GM12872 (cell line): ENCODE data around the gene INTS6L.

ENCODE experiments used
- CTCF ChIP-seq: IDR thresholded peaks from 3 replicates; pipeline ENCODE4 v1.5.1; 2011; ENCODE audit warnings: low read depth, mild to moderate bottlenecking, low read length, moderate library complexity; ENCODE audit not compliant: insufficient read depth

INTS6L gene

GRCh38 chrX:135581496-135581895, 61.0 kb downstream of the INTS6L start:
- TF ChIP-seq CTCF: no peak

DNA sequence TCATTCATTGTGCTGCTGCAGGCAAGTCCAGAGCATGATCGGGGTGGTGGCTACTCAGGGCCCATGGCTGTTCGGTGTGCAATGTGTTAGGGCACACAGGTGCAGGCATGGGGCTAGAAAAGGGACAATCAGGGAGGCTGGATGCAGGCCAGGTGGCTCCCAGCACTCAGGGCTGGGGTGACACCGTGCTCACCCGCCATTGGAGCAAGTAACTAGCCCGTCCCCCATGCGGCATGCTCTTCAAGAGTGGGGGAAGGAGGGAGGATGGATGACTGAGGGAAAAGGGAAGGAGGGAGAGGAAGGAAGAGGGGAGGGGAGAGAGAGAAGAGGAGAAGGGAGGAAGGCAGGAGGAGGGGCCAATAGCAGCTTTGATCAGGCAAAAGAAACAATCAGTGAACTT, 64.7 kb downstream of the INTS6L start:
- no peak for TF ChIP-seq CTCF

GRCh38 chrX:135591871-135592270, 71.4 kb downstream of the INTS6L start:
- no peak for TF ChIP-seq CTCF

DNA sequence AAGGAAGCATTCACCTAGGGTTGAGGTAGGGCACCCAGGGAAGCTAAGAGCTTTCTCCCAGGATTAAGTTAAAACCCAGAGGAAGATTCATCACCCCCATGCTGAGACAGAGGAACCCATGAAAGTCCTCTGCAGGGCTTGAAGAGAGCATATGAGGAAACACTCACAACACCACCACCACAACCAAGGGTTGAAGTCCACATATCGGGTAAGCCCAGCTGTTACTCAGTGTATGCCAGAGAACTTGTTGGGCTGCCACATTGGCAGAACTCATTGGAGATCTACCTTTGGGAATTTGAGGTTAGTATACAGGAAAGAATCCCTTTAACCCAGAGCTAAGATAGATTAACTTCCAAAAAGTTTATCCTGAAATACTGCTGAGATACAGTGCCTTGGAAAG, 75.1 kb downstream of the INTS6L start:
- no peak for TF ChIP-seq CTCF

DNA sequence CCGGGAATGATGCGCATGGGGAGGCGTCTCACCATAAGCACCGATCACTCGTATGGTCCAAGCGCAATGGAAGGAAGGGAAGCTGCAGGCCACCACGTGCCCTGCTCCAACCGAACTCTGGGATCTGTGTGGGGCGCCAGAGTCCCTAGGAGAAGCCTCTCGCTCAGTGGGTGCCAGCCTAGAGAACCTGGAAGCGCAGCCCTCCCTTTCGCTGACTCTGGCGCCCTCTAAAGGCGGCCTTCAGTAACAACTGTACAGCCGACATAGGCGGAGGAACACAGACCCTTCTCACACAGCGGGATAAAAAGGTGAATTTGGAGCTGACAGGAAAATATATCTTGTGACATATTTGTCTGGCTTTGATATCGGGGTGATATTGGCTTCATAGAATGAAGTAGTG, 76.0 kb downstream of the INTS6L start:
- TF ChIP-seq CTCF: peak; percentile 62; the same call in 2 of the 3 replicates

GRCh38 chrX:135605906-135606305, 85.4 kb downstream of the INTS6L start:
- TF ChIP-seq CTCF: no peak

- TF ChIP-seq CTCF: peak; percentile 14; the same call in 1 of the 3 replicates
Measured at GRCh38 chrX:135625995-135626394, 105.5 kb downstream of the INTS6L start.

DNA sequence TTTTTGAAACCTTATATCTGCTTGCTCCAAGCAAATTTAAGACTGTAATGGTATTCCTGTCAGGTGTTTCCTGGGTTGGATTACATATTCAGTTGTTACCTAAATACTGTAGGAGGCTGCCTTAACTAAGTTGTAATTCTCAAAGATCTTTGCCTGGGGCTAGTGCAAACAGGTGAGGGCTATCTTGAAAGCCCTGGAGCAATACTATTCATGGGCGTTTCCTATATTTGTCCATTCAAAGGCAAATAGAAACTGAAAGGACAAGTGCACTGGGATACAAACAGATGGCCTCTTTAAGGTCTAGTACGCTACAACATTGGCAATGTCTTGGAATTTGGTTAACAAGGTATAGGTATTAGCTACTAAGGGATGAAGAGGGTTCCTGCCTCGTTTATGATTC, 108.9 kb downstream of the INTS6L start:
- TF ChIP-seq CTCF: no peak
